GM19467 (cell line): ENCODE data around the gene LGALS7B.
"Not testable (repeated sequence)": the region's sequence is repeated elsewhere in the genome, so short reads cannot be mapped to it uniquely, and the experiment has no call there.

Source experiments
- ATAC-seq: cut with Tn5 transposase; IDR thresholded peaks from one replicate; pipeline ENCODE4 v1.9.1; 2021; ENCODE audit warnings: mild to moderate bottlenecking, moderate library complexity; ENCODE audit not compliant: unreplicated experiment

The LGALS7B gene

DNA sequence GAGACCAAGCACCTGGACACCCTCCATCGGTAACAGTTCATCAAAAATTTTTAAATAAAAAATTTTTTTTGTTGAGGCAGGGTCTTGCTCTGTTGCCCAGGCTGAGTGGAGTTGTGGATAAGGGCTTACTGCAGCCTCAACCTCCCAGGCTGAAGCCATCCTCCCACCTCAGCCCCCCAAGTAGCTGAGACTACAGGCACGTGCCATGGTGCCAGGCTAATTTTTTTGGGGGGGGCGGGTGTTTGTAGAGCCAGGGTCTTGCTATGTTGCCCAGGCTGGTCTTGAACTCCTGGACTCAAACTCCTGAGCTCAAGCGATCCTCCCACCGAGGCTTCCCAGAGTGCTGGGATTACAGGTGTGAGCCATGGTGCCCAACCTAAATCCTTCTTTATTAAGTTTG is 4.7 kb downstream of the LGALS7B start:
- no peak for ATAC-seq

DNA sequence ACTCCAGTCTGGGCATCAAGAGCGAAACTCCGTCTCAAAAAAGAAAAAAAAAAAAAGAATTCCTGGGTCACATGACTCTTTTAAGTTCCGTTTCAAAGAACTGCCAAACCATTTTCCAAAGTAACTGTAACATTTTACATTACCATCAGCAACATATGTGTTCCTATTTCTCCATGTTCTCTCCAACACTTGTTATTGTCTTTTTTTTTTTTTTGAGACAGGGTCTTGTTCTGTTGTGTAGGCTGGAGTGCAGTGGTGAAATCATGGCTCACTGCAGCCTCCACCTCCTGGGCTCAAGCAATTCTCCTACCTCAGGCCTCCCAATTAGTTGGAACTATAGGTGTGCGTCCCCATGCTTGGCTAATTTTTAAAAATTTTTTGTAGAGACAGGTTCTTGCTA is 6.5 kb downstream of the LGALS7B start:
- no peak for ATAC-seq

DNA sequence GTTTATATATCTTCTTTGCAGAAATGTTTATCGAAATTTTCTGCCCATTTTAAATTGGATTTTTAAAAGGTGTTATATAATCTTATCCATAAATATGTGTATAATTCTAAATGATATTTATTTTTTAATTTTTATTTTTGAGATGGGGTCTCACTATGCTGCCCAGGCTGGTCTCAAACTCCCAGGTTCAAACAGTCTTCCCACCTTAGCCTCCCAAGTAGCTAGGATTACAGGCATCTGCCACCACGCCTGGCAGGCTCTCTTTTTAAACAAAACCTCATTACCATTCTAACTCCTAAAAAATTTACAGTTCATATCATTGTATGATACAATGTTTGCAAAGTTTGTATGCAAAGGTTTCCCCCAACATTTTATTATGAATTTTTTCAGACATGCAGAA is 7.2 kb downstream of the LGALS7B start:
- no peak for ATAC-seq

- ATAC-seq = not testable (repeated sequence)
Measured at GRCh38 chr19:38797781-38798180, 8.8 kb downstream of the LGALS7B start.

DNA sequence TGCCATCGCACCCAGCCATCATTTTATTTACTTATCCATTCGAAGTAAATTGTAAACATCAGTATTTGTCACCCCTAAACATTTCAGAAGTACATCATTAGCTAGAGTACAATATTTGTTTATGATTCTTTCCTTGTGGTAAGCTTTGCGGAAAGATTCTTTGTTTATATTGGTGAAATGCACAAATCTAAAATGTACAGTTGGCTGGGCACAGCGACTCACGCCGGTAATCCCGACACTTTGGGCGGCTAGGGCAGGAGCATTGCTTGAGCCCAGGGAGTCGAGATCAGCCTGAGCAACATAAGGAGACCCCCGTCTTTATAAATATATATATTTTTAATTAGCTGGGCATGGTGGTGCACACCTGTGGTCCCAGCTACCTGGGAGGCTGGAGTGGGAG is 10.1 kb downstream of the LGALS7B start:
- no peak for ATAC-seq

GRCh38 chr19:38800577-38801347 is 11.8 kb downstream of the LGALS7B start:
- no peak for ATAC-seq

GRCh38 chr19:38801359-38802095 is 12.5 kb downstream of the LGALS7B start:
- ATAC-seq = no peak

- no peak for ATAC-seq
Measured at GRCh38 chr19:38803543-38803942, 14.5 kb downstream of the LGALS7B start.

DNA sequence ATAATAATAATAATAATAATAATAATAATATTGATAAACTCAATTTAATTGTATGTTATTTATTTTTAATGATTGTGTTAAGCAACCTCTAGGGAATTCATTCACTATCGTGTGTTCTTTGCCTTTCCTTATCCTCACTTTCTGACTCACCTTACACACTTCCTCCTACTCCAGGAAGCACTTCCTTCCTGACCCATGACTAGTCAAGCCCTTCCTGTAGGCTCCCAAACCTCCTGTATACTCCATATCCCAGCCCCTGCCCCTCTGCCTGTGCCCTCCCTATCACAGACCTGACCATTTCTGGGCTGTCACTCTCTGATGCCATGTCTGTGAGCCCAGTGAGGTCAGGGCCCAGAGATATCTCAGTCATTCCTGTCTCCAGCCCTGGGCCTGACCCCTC is 16.2 kb downstream of the LGALS7B start:
- ATAC-seq = no peak

- ATAC-seq = no peak
Measured at GRCh38 chr19:38806371-38806770, 17.4 kb downstream of the LGALS7B start.

DNA sequence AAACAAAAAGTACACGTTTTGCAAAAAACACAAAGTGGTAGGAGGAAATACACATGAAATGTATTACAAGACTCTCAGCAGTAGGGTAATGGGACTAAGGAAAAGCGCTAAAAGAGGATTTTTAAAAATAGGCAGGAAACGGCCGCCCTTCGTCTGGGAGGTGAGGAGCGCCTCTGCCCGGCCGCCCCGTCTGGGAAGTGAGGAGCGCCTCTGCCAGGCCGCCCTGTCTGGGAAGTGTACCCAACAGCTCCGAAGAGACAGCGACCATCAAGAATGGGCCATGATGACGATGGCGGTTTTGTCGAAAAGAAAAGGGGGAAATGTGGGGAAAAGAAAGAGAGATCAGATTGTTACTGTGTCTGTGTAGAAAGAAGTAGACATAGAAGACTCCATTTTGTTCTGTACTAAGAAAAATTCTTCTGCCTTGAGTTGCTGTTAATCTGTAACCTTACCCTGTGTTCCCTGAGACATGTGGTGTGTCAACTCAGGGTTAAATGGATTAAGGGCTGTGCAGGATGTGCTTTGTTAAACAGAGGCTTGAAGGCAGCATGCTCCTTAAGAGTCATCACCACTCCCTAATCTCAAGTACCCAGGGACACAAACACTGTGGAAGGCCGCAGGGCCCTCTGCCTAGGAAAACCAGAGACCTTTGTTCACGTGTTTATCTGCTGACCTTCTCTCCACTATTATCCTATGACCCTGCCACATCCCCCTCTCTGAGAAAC is 18.5 kb downstream of the LGALS7B start:
- not testable (repeated sequence) for ATAC-seq

- no peak for ATAC-seq
Measured at GRCh38 chr19:38808741-38809140, 19.7 kb downstream of the LGALS7B start.

- no peak for ATAC-seq
Measured at GRCh38 chr19:38809592-38810252, 20.7 kb downstream of the LGALS7B start.

- no peak for ATAC-seq
Measured at GRCh38 chr19:38812009-38812840, 23.2 kb downstream of the LGALS7B start.

DNA sequence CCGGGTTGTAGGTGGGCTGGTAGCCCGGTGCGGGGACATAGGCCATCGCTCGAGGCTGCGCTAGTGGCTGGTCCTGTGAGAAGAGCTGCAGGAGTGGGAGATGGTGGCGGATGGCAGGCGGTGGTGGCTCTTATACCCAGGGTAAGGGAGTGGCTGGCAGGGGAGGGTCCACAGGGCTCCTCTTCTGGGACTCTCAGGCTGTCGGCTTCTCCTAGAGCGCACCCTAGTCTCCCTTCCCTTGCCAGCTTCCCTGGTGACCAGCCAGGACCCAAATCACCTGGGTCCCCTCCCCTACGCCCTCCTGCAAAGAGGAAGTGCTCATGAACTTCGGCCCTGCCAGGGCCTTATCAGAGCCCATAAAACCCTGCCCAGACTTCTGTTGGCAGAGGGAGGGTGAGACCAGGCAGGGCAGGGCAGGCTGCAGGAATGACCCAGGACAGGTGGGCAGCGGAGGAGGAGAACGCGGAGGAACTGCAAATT is 23.9 kb downstream of the LGALS7B start, which contains the start of gene LGALS4:
Gene LGALS4 (minus strand): TSS at position 105 of the 480 bp plus-strand sequence. CDS start 59 bp downstream, at position 46.
- ATAC-seq = no peak

DNA sequence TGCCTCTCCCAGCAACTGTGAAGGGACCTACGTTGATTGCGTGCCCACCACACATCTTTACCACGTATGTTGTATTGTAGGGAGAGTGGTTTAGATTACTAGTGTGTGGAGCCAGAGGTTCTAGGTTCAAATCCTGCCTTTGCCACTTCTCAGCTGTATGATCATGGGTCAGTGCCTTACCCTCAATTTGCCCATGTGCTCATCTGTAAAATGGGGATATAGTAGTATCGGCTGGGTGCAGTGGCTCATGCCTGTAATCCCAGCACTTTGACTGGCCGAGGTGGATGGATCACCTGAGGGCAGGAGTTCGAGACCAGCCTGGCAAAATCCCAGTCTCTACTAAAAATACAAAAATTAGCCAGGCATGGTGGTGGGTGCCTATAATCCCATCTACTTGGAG is 24.3 kb downstream of the LGALS7B start:
- no peak for ATAC-seq

- not testable (repeated sequence) for ATAC-seq
Measured at GRCh38 chr19:38813932-38814331, 24.9 kb downstream of the LGALS7B start.

DNA sequence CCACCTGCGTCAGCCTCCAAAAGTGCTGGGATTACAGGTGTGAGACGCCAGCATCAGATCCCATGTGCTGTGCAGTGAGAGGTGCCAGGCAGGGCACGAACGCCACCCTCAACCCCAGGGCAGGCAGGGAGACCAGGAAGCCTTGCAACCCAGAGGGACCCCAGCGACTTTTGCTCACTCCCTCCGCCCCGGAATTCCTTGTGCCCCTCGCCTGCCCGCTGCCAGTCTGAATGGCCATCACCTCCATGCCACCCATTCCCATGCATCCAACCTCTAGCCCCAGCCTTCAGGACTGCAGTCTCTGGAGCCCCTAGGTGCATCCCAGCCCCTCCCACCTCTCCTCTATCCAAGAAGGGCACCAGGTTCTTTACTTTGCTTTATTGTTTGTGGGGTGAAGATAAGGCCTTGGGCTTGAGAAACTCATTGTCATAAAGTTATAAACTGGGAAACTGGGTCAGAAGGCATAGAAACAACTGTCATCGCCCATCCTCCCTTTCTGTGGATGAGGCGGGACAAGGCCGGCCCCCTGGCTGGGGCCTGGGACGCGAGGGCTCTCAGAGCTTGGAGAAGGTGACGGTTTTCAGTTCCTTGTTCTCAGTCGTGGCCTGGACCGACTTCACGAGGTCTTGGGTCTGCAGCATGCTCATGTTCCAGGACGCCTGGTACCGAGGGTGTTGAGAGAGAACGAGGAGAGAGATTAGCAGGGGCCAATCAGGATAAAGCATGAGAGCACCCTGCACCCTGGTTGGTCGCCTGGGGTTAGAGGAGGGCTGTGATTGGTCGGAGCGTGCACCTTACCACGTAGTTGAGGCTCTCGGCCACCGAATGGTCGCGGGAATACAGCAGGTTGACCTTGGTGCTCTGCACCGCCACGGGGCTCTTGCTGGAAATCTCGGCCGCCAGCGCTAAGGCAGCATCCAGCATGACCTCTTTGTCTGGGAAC is 26.3 kb downstream of the LGALS7B start:
- no peak for ATAC-seq
